ENCODE data around the gene CHMP1B. TPM values are rescaled to one million over a fixed set of nuclear protein-coding genes. Genes with fewer than 3 reads are reported as not detected.
A peak's percentile ranks its signal among the peaks of the same experiment; 100 is the strongest.

The CHMP1B gene
- total and polyA plus RNA-seq, 9 of the 15 experiments (the other 6 are each of a cell fraction or from before 2014, with no cell fraction given), result 12.3 to 29.9 (median 19.0) TPM

- TF ChIP-seq SNIP1 (IDR thresholded peaks at IDR 0.05; ENCODE audit: low read depth), result no peak
- peak; percentile 77 for TF ChIP-seq PKNOX1 (IDR thresholded peaks at IDR 0.05)
- no peak for TF ChIP-seq ZNF518B (CRISPR knock-in tag; IDR thresholded peaks at IDR 0.05)
- TF ChIP-seq MAFK (IDR thresholded peaks at IDR 0.05; ENCODE audit: low read length), result peak; percentile 15; the same call in 1 of the 2 replicates
- no peak for TF ChIP-seq ADNP (tag; IDR thresholded peaks at IDR 0.05)
- no peak for TF ChIP-seq XRCC3 (IDR thresholded peaks at IDR 0.05)
- TF ChIP-seq ZNF398 (CRISPR knock-in tag; IDR thresholded peaks at IDR 0.05), result no peak
- TF ChIP-seq CREM (IDR thresholded peaks at IDR 0.05; ENCODE audit: low read depth), result no peak
- no peak for TF ChIP-seq L3MBTL2 (IDR thresholded peaks at IDR 0.05)
- TF ChIP-seq SP2 (IDR thresholded peaks at IDR 0.05; ENCODE audit: extremely low read depth, low read depth, low read length, poor library complexity, severe bottlenecking), result no peak
- peak; percentile 64 for TF ChIP-seq SMARCA4 (IDR thresholded peaks at IDR 0.05)
- TF ChIP-seq PBX2 (CRISPR knock-in tag; IDR thresholded peaks at IDR 0.05; ENCODE audit: low read depth), result no peak
- TF ChIP-seq PBX2 (tag; conservative IDR thresholded peaks at IDR 0.05; ENCODE audit: low read depth), result peak; percentile 83
These were observed 31.3 kb upstream of the CHMP1B start (continued) for GRCh38 chr18:11819938-11820337.
